HG03469 (cell line): ENCODE data around the gene SCN5A.
"Not testable (repeated sequence)": the region's sequence is repeated elsewhere in the genome, so short reads cannot be mapped to it uniquely, and the experiment has no call there.

ENCODE experiments used
- ATAC-seq: cut with Tn5 transposase; IDR thresholded peaks from one replicate; pipeline ENCODE4 v1.9.1; 2021; ENCODE audit warnings: mild to moderate bottlenecking, moderate library complexity, moderate number of reproducible peaks; ENCODE audit not compliant: unreplicated experiment

SCN5A gene

DNA sequence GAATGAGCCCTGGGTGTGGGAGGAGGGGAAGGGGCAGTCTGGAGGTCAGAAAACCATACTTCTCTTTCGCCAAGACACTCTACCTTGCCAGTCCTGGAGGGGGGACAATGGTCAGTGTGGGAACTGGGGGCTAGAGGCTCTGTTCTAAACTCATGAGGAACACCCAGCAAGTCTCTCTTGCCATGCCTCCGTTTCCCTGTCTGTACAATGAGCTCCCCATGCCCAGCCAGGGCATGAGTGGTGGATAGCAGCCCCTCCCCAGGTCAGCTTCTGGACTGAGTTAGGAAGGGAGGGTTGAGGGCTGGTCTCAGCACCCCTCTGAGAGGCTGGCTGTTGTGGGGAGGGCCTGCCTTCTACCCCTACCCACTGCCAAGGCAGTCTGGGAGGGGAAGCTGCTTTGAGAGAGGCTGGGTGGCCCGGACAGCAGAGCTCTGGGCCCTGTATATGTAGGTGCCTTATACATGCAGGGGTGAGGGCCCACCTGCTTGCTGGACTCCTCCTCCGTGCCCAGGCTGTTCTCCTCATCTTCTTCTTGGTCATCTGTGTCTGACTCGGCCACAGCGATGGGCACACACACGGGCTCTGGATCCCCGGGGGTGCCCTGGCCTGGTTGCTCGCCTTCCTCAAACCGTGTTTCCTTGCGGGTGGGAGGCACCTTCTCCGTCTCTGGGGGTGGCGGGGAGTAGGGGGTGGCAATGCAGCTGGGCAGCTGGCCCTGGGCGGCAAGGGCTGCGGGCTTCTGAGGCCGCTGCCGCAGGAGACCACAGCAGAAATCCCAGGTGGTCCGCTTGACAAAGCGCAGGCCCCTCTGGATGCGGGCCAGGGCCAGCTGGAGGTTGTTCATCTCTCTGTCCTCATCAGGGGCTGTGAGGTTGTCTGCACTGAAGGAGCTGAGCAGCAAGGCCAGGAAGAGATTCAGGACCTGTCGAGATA lies 68.8 kb downstream of the SCN5A start:
- no peak for ATAC-seq

DNA sequence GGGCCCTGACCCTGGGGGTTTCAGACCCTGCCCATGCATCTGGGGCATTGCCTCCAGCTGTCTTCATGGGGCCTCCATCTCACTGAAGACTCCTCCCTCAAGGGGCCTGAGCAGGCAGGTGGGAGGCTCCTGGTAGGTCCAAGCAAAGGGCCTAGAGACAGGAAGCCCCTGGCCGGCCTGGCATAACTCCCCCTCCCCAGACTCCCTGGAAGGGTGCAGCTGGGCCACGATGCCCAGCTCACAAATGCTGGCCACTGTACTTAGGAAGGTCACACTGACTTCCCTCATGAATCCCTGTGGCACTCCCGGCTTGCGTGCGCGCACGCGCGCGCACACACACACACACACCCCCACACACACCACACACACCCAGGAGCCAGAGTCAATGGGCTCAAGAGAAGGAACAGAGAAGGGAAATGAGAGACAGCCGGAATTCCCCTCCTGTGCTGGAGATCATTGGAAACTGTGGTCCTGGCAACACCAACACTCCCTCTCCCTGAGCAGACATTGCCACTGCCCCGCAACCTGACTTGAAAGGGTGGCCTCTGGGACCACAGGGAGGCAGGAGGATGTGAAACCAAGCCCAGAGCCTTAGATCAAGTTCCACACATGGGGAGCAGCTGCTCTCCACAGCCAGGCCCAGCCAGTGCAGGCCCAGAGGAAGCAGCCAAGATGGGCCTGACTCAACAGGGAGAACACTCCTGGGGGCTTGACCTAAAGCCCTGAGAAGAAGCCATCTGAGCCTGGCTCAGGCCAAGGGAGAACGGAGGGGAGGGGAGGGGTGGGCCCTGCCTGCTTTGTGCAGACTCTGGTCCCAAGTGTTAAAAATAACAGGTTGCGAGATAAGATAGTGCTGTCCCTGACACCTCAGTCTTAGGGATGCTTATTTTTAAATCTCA lies 69.7 kb downstream of the SCN5A start:
- no peak for ATAC-seq

DNA sequence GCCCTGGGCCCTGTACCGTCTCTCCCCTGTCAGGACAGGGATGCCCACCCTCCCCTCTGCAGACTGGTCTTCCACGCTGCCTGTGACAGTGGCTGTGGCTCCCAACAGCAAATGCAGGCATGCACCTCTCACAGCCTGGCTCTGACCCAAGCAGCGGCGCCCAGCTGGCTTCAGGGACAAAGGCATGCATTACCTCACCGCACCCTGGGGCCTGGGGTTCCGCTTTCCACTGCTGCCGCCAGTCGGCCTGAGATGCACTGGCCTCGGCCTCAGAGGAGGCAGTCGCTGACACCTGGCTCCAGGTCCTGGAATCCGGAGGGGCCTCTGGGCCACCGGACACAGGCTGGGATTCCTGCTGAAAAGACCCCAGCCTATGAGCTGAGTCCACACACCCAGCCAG lies 70.3 kb downstream of the SCN5A start:
- ATAC-seq = no peak

DNA sequence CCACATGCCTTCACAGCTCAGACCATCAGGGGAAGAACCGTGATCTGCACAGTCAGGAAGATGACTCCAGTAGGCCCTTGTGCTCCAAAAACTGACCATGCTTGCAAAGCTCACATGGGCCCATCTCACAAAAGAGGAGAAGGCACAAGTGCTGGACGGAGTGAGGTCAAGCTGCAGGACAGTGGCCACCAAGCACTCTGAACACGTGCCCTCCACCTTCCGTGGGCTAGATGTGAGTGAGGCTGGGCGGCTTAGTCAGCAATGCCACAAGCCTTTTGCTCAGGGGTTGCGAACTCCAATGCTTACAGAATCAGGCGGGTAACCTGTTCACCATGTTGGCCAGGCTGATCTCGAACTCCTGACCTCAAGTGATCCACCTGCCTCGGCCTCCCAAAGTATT lies 70.9 kb downstream of the SCN5A start:
- ATAC-seq = no peak

DNA sequence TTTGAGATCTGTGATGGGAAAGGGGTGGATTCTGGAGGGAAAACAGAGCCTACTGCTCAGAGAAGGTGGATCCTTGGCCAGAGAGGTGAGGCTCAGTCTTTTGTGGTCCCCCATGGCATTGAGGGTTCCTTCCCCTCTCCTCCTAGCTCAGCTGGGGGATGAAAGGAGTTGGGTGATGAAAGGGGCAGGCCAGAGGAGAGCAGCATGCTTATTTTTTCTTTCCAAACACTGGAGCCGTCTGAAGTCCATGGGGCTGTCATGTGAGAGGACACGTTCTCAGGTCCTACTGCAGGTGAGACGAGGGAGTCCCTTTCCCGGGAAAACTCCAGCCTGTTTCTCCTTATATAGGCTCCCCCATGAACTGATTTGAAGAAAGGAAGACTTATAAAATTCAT lies 71.4 kb downstream of the SCN5A start:
- ATAC-seq = no peak

DNA sequence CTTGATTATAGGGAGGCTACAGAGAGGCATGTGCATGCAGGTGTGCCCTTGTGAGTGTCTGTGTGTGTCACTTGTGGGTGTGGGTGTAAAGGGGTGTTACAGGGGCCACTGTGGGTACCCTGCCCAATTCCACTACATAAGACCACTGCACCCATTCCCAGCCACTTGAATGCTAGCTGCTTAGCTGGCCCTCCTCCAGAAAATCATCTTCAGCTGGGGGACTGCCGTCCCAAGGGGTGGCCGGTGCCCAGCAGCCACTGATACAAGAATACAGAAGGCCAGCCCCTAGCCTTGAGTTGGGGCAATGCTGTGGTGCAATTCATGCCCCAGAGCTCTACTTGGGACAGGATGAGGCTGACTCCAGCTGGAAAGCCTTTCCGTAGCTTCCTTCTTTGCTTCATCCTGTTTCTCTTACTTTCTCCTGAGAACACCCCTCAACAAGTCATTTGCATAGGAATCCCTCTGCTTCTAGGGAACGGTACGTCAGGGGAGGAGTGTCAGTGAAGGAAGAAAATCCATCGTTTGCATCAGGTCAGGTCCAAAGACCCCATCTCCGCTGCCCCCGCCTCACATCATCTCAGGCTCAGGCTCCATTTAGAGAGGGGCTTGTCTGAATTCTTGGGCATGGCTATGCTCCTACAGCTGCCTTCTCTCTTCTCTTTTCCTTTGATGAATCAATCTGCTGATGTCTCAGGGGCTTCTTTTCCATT lies 72.0 kb downstream of the SCN5A start:
- ATAC-seq = no peak

DNA sequence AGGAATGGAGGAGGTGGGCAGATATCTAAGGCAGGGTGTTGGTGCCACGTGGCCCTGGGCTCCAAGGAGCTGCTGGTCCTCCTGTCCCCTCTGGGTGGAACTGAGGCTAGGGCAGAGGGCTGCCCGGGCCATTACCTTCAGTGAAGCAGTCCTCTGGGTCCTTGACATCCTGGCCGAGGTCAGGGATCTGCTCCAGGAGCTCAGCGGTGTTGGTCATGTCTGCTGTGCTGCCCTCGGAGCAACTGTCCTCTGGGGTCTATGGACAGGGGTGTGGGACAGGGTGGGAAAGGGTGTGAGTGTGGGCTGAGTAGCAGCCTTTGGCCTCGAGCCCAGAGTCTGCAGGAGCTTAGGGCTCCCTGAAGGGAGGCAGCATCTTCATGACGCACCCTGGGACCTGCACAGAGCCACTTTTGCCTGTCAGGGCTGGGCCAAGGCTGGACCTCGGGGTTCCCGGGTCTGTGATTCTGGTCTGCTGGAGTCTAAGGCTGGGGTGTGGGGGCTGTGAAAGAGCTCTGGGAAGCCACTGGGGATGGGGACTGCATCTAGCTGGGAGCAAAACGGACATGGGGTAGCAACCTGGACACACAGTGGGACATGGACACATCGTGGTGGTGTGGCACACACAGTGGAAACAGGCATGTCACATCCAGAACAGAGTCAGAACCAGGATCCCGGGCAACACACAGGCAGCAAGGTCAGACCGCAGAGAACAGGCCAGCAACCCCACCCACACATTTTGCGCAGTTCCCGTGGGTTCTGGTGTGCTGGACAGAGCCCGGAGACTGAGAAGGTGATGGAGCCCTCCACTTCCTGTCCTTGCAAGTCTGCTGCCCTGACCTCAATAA lies 72.7 kb downstream of the SCN5A start:
- no peak for ATAC-seq

DNA sequence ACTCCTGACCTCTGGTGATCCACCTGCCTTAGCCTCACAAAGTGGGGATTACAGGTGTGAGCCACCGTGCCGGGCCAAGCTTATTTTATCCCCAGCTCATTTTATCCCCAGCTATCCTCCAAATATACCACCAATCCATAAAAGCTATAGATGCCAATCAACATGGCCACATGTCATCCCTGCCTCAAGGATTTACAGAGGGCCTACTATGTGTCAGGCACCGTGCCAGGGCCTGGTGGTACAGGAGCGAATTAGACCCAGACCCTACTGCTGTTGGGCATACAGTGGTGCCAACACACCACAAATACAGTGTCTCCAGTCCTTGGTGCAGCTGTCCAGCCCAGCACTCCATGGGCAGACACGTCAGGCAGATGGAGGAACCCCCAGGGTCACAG lies 73.4 kb downstream of the SCN5A start:
- no peak for ATAC-seq

DNA sequence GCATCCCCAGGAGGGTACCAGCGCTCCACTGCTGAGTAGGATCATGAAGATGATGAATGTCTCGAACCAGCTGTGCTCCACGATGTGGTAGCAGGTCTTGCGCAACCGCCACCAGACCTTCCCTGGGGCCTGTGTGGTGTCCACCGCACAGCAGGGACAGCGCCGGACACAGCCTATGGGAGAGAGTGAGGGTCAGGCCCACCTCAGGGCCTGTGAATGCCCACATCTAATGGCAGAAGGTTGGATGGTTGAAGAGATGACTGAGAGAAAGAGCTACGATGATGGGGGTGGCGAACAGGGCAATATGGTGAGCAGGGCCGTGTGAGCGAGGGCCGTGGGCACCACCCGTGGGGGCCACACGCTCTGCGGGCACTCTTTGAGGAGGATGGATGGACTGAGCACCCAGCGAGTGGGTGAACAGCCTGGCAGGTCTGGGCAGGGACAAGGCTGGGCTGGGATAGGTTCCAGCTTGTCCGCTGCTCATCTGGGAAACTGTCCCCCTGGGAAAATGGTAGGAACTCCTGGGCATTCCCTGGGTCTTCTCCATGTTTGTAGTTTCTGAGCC lies 74.1 kb downstream of the SCN5A start:
- ATAC-seq = no peak

DNA sequence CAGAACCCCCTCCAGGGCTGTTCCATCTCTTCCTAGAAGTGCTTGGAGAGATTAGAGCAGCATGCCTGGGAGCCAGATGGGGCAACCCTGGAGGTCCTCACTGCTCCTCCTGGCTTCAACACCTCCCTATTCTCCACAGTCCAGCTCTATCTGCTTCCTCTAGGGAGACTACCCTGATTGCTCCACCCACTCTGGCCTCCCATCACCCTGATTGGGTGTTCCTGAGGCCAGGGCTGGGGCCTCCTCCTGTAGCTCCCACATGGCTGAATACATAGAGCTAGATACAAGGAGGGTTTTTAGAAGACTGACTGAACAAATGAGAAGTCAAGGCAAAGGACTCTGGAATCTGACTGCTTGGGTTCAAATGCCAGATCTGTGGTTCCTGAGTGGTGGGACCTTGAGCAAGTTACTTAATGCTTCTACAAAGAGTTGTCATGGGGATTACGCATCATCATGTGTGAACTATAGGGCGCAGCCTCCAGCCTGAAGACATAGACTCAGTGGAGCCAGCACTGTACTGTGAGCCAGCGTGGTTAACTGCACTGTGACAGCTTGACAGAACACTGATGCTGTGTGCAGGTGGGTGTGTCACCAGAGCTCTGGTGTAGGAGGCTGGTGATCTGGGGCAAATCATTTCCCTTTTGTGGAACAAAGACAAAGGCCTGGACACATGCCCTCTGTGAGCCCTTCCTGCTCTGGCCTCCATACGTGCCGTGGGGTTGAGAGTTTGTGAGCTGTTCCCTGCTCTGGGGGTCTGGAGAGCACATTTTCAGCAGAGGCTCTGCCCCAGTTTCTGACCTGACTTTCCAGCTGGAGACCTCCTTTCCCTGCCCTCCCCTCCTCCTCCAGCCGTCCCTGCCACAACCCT lies 74.8 kb downstream of the SCN5A start:
- ATAC-seq = no peak

DNA sequence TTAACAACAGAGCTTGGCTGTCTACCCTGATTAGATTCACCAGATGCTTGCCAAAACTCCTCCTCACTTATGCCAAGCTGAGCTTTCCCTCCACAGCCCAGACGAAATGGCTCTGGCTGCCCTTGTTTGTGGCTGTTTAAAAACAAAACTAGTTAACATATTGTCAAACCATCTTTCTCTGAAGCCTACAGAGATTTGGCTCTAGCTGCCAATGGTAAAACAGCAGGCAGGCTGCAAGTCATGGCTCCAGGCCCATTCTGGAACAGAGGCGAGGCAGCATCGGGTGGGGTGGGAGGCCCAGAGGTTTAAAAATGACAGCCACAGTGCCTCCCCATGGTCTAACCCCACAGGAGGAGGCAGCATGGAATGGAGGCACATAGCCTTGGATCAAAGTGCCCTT lies 75.9 kb downstream of the SCN5A start:
- ATAC-seq = no peak

DNA sequence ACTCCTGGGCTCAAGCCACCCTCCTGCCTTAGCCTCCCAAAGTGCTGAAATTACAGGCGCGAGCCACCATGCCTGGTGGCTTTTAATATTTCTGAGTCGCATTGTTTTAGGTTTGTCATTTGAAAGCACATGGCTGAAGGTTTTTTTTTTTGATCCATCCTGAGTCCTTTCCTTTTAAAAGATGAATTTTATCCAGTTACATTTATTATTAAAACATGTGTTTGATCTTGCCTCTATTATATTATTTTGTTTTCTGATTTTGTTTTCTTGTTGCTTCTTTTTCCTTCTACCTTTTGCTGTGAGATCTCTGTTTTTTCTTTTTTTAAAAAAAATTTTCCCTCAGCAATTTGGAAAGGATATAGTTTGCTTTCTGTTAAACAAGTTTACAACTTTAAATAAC lies 76.4 kb downstream of the SCN5A start:
- no peak for ATAC-seq

DNA sequence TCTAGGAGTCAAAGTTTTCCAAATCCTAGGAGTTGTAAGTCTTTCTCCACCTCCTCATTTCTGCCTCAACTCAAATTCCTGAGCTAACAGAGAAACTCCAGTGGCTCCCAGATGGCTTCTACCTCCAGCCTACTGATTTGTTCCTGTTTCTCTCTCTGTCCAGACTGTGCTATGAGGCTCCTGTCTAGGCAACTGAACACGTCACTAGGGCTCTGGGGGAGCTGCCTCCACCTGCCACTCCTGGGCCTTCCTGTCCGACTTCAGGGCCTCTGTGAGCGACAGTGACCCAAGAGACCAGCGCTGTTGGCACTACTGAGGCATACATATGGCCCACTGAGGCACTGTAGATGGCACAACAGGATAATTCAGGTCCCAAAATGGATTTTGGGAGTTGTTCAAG lies 82.0 kb downstream of the SCN5A start:
- ATAC-seq = no peak

DNA sequence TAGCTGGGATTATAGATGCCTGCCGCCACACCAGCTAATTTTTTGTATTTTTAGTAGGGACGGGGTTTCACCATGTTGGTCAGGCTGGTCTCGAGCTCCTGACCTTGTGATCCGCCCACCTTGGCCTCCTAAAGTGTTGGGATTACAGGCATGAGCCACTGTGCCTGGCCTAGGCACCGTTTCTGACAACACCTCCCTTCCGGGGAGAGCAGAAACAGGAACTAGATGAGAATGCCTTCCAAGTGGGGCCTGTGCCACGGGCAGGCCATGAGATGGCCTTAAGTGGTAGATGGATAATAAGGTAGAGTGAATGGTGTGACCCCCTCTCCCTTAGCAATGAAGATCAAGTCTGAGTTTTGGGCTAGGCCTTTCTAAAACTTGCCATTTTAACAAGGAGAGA lies 82.7 kb downstream of the SCN5A start:
- ATAC-seq = not testable (repeated sequence)

DNA sequence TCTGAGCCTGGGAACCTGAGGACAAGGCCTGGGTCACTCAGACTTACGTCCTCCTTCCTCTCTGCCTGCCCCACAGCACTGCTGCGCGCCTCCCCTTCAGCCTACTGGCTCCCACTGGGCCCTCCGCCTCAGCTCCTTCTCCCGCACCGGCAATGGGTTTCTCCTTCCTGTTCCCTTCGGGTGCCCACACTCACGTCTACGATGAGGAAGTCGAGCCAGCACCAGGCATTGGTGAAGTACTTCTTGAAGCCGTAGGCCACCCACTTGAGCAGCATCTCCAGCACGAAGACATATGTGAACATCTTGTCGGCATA lies 83.3 kb downstream of the SCN5A start:
- no peak for ATAC-seq

DNA sequence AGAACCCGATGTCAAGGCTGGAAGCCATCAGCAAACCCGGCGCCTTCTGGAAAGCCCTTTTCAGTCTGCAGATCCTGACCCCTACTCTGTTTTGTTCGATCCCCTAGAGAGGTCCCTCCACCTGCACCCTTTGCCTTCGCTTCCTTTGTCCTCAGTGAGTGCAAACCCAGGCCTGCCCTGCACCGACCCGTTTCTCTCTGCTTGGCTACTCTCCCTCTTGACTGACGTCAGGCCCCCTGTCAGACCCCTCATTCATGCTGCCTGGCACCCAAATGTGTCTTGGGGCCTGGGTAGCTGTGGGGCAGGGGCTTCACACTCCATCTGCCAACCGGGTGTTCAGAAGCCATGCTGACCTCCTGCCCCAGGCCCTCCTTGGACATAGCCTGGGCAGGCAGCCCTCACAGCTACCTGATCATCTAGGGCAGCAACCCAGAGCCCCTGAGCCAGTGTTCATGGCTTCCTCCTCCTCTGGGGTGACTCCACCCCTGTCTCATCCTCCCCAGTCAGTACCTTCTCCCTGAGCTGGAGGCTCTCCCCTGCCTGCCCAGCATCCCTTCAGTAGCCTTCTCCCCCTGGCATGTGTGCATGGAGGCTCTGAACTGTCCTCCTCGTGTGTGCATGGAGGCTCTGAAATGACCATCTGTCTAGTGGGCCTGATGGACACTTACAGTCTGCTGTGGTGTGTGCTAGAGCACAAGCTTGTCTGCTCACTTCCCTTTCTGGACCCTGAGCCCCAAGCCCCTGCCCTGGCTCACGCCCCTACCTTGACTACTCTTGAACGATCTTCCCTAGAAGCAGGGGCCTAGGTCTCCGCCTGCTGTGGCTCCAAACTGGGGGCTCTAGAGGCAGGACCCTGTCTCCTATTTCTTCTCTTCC lies 83.9 kb downstream of the SCN5A start:
- ATAC-seq = no peak

DNA sequence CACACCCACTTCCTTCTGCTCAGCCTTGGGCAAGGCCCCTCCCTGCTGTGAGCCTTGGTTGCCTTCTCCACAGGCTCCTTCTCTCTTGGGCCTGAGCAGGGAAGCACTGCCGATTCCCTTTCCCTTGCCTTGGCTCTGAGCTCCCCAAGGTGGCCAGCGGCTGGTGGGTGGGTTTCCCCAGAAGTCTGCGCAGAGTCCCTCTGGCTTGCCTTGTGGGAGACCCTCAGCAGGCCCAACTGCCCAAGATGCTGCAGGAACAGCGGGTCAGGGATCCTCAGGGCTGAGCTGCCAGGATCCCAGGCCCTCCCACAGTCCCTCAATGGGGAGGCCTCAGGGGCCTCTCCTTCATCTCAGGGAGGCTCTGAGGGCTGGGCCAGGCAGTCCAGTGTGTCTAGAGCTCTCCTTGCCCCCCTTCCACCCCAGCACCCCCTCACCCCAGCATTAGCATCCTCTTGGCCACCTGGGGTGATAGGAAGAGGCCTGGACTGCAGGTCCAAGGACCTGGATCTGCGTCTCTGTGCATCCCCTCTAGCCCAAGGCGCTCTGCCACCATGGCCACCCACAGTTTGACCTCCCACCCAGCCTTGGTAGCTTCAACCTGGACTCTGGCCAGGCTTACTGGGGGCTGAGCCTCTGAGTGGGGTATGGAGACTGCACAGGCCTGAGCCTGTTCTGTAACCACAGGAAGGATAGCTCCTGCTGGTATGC lies 84.7 kb downstream of the SCN5A start:
- ATAC-seq = no peak

DNA sequence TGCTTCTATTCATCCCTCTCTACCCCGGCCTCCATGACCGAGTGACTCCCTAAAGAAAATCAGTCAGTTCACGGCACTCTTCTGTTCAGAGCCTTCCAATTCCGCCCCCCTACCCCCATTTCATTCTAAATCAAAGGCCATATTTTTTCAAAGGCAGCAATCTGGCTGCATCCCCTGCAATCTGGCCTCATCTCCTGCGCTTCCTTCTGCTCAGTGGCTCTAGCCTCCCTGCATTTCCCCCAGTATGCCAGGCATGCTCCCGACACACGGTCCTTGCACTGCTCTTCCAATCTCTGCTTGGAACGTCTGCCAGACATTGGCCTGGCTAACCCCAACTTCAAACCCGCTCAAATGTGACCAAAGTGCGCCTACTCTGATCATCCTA lies 85.6 kb downstream of the SCN5A start:
- ATAC-seq = no peak
